DMS79 treated with DMSO at 0.1 percent for 48 hours (cell line): ENCODE data around the gene ULBP2.
"Not testable (repeated sequence)": the region's sequence is repeated elsewhere in the genome, so short reads cannot be mapped to it uniquely, and the experiment has no call there.

ENCODE experiments used
- DNase-seq: peaks from one replicate; lab custom pipeline; 2025; lab: John Stamatoyannopoulos, UW

Gene ULBP2

DNA sequence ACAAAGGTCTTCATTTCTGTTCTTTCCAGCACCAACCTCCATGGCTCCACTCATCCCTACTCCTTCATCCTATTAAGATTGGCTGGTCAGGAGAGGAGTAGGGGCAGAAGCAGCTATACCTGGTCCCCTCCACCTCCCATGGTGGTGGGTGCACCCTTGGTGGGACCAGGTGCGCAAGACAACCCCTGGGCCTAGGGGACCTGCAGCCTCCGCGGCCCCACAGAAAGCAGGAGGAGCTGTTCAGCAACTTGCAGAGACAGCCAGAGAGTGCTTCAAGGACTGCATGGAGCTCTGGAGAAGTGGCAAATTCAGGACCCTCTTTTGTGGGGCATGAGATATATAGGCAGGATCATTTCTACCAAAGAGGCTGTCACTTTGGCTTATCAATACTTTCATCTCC lies 9.8 kb downstream of the ULBP2 start:
- DNase-seq = no peak

DNA sequence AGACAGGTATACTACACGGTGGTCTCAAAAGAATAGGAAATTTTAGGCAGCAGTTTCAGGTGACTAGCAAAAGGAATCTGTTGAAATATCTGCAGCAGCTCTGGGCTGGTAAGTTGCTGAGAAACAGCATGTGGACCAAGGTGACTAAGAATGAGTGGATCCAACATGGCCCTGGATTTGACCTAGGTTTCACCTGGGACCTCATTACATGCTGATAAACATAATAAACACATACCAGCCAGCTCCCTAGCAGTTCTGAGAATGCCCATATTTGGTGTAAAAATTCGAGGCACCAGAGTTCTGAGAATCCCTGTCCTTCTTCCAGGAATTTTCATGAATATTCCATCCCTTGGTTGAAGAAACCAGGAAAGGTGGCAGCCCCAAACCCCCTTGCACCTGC lies 11.6 kb downstream of the ULBP2 start:
- not testable (repeated sequence) for DNase-seq

DNA sequence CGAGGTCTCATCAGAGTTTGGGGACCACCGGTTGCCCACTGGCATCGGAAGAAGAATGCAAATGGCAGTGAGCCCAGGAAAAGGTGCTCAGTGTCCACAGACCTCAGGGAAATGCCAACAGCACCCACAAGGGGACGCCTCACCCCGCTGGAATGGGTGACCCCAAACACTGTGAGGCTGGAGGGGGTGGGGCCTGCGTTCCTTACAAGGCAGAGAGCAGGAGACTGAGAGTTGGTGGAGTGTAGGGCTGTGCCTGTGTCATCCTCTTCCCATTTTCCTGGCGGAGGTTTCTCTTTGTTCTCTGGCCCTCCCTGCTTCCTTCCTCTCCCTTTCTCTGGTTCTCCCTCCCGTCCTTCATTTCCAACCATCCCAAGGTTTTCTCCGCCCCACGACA lies 12.1 kb downstream of the ULBP2 start:
- not testable (repeated sequence) for DNase-seq

DNA sequence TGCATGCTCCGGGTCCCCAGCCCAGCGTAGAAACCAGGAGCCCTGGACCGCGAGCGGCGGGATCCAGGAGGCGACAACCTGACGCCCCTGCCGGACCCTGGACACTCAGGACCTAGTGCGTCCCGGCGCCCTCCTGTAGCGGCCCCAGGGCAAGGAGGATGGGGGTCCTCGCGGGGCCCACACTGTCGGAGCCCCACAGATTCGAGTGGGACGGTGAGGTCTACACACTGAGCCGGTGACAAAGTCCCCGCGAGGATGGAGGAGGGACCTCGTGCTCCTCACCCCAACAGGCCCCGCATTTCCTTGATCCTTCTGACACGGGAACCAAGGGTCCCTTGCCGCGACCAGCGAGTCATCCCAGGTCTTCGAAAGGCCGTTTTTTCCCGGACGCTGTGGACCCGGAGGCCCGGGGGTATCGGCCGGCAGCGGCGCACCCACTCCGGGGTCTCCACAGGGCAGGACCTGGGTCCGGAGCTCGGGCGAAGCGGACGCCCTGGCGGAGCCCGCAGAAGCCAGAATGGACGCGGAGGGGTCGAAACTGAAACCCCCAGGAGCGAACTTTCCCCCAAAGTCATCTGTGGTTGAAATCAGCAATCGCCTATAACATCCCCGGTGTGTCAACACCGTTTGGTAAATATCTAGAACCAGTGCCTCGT lies 12.6 kb downstream of the ULBP2 start:
- not testable (repeated sequence) for DNase-seq

DNA sequence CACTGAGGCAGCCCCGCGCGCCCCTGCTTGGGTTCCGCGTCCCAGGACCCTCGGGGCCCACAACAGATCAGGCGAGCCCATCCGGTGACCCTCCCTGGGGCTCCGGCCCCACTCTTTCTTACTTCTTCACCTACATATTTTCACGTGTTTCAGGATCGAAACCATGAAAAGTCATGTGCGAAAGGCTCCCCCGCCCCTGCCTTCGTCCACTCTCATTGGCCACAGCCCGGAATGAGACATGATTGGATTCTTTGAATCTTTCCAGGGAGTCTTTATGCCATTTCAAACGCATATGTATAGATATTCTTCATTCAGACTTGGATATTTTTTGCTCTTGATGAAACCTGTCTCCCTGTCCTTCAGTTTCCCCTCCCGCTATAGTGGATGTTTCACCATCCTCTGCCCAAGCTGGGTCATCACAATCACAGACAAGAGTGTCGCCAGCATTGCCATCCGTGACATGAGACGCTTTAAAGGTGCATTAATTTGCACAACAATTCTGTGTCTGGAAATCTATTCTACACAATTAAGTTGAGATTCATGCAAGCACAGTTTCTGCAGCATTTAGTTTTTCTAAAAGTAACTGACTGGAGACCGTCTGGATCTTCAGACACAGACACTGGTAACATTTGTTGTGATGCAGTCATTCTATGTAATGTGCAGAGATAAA lies 13.3 kb downstream of the ULBP2 start:
- DNase-seq = not testable (repeated sequence)

DNA sequence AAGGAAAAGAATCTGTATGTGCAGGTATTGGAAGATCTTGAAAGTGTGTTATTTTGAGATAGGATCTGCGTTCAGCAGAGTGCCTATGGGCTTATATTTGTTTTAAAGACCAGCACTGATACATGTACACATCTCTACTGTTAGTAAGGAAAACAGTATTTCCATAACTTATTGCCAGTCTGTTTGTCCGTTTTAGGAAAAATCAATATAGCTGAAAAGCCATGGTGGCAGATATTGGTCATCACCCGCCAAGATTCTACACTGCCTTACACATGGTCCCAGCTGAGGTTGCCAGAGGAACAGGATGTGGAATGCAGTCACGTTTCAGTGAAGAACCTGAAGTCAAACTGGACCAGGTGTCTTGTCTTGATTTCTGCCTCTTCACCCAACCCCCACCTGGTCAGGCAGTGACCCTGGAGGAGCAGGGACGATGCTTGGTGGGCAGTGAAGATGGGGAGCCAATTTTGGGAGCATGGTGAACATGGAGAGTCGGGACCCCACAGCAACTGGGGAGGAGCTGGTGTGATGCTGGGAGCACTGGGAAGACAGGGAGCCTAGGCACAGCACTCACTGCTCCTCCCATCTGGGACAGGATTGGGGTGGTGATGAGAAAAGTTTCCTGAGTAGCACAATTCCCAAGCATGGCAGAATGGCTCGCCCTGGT lies 14.0 kb downstream of the ULBP2 start:
- DNase-seq = not testable (repeated sequence)

DNA sequence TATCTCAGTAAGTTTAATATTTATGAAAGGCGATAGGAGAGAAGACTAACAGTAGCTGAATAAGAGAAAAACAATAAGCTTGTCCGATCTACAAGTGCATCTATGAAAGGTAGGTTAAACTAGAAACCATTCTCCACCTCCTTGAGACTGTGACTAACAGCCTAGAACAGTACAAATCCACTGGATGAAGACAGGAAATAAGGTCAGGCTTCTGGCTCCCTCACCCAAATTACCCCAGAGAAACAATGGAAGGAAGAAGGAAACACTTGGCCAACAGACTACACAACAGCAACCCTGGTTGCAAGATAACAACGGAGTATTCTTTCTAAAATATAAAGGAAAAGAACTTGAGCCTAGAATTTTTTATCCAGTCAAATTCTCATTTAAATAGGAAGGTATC lies 16.3 kb downstream of the ULBP2 start:
- DNase-seq = not testable (repeated sequence)

DNA sequence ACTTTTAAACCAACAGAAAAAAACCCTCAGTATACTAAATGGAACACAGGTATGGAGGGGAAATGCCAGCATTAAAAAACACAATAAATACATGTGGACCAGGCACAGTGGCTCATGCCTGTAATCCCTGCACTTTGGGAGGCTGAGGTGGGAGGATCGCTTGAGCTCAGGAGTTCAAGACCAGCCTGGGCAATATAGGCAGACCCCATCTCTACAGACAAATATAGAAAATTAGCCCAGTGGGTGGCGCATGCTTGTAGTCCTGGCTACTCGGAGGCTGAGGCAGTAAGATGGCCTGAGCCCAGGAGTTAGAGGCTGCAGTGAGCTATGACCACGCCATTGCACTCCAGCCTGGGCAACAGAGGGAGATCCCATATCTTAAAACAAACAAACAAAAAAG lies 18.0 kb downstream of the ULBP2 start:
- not testable (repeated sequence) for DNase-seq

DNA sequence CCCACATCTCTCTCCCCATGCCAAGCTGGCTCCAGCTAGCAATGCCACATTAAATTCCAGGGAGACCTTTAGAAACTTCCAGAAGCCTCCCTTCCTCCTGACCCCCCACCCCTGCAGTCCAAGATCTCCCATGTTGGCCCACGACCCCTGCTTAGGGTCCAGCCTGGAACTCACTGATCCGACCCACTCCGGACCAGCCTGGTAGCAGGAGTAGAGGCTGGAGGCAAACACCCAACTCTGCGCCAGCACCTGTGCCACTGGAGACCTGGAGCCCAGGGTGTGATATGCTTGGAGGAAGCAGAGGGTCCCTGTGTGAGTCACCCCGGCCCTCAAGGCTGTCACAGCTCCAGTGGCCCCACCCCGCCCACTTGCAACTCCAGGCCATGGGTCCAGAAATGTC lies 18.7 kb downstream of the ULBP2 start:
- no peak for DNase-seq

DNA sequence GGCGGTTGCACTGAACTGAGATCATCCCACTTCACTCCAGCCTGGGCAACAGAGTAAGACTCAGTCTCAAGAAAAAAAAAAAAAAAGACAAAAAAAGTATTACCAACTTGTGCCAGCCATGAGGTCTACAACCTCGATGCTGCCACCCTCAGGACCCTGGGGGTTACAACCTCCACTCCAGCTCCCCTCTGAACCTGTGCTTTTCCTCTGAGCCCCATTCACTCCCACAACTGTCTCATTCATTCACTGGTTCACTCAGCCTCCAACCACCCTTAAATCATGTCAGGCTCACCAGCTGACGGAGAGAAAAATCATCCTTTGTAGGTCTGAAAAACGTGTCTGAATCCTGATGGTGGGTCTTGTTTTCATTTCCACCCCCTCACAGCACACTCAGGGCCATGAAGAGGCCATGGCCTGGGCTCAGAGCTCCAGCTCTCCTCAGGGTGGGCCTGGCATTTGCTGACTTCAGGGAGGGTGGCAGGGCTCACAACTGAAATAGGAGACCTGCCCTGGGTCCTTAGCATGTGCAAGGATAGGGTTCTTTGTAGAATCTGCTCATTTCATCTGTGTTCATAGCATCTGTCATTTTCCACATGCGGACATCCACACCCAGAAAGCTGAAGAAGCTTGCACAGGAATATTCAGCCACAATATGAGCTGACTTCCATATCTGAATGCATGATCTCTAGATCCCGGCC lies 20.1 kb downstream of the ULBP2 start:
- DNase-seq = no peak

DNA sequence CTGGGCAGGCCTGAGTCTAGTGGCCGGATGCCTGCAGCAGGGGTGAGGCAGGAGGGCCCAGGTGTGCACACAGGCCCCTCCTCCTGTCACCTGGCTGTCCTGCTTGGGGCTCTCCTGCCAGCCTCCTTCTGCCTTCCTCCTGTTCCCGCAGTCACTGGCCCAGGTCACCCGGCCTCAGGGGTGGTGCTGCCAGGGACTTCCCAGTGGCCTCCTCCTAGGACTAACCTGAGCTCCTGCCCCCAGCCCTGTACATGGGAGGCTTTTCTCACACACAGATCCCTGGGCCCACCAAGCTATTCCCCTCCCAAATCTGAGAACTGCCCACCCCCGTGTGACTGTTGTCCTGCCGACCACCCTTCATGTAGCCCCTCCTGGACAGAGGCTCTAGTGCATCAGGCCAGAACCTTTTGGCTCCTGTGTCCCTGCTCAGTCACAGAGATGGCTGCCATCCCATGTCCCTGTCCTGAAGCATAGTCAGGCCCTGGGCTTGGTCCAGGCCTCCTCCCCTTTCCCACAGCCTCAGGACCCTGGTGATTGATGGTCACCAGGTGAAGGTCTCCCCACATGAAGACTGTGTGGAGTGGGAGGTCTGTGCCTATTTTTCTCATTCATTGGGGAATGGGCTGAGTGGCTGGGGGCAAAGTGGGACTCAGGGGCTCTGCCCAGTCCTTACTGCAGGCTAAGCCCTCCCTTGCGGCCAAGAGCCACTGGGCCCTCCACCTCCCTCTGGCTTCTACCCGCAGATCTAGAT lies 20.8 kb downstream of the ULBP2 start:
- DNase-seq = no peak

DNA sequence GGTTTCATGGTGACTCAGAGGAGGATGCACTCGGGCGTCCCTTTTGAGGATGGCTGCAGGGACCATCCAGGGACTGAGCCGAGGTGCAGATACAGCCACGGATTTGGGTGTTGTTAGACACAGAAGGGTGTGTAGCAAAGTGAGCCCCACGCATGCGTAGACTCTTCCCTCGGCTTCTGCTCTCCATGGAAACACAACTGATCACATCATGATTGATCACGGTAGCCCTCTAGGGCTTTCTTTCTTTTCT lies 21.3 kb downstream of the ULBP2 start:
- peak; percentile 78 for DNase-seq

DNA sequence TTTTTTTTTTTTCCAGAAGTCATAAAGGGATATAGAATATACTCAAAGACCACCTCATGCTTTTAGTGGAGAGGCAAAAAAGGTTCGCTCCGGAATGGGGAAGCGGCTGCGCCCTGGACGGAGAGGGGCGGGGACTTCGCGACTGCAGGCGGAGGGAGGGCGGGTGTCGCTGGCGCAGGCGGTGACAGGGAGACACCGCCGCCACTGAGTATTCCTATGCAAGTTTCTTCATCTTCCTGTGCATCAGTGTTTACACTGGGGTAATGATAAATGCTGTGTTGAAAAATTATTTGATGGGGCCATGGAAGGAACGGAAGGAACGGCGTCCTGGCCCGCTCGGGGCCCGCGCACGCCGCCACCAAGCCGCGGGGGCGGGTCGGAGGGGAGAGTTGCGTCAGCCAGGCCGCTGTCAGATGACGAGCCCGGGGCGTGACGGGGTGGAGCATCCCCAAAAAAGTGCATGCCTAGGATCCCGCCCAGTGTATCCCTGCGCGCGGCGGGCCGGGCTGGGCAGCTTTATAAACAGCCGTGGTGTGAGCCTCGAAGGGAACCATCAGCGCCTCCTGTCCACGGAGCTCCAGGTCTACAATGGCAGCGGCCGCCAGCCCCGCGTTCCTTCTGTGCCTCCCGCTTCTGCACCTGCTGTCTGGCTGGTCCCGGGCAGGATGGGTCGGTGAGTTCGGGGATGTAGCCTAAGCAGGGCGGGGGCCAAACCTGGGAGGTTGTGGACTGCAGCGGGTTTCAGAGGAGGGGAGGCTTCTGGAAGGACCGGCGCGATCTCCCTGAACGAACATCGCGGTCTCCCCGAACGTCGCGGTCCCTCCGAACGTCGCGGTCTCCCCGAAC lies 21.9 kb downstream of the ULBP2 start, which contains the start of gene ULBP1:
TSS of gene ULBP1 (plus strand) at position 482 of the 846 bp plus-strand sequence. CDS start at position 589, 107 bp downstream.
- peak; percentile 83 for DNase-seq

DNA sequence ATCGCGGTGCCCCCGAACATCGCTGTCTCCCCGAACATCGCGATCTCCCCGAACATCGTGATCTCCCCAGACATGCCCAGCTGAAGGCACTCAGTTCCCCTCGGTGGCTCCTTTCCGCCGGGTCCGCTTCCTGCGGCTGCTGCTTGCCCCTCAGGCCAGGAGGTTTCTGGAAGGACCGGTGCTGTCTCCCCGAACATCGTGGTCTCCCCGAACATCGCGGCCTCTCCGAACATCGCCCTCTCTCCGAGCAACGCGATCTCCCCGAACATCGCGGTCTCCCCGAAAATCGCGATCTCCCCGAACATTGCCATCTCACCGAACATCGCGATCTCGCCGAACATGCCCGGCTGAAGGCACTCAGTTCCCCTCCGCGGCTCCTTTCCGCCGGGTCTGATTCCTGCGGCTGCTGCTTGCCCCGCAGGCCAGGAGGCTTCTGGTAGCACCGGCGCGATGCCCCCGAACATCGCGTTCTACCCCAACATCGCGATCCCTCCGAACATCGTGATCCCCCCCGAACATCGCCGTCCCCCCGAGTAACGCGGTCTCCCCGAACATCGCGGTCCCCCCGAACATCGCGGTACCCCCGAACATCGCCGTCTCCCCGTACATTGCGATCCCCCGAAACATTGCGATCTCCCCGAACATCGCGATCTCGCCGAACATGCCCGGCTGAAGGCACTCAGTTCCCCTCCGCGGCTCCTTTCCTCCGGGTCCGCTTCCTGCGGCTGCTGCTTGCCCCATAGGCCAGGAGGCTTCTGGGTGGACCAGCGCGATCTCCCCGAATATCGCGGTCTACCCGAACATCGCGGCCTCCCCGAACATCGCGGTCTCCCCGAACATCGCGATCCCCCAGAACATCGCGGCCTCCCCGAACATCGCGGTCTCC lies 22.7 kb downstream of the ULBP2 start:
- DNase-seq = no peak

DNA sequence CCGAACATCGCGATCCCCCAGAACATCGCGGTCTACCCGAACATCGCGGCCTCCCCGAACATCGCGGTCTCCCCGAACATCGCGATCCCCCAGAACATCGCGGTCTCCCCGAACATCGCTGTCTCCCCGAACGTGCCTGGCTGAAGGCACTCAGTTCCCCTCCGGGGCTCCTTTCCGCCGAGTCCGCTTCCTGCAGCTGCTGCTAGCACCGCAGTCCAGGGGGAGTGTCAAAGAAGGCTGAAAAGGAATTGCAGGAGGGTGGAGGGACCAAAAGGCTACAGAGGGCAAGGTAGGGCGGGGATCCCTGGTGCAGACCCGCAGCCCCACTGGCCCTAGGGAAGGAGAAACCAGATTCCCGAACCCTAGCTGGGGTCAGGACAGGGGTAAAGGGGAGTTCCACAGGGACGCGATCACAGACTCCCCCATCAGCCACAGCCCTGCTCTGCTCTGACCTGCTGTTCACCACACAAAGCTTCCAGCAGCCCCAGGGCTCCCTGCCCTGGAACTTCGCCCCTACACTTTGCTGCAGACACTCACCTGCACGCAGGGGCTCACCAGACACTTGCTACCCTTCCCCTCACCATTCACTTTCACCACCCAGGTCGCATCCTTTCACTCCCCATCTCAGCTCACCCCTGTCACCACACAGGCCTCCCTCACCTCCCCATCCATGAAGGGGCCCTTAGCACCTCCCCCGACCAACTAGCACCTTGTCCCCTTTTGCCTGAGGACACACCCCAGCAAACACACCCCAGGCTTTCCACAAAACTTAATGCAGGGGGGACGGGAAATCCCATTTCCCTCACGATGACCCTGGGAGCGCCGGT lies 23.6 kb downstream of the ULBP2 start:
- no peak for DNase-seq

DNA sequence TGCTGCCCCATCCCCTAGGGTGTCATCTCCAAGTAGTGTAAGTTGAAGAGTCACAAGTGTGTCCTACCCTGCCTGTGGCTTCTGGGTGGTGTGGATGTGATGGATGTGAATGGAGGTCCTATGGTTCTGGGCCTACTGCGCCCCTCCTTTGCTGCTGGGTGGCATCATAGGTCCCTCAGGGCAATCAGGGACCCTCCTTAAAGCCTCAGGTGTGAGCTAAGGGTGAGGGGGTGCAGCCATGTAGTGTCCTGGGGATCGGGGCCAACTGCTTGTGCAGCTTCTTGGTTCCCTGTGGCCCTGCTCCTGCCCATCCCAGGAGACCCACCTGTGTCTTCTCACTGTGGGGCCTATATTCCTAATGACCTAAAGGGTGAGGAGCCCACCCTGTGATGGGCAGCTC lies 24.5 kb downstream of the ULBP2 start:
- DNase-seq = not testable (repeated sequence)

DNA sequence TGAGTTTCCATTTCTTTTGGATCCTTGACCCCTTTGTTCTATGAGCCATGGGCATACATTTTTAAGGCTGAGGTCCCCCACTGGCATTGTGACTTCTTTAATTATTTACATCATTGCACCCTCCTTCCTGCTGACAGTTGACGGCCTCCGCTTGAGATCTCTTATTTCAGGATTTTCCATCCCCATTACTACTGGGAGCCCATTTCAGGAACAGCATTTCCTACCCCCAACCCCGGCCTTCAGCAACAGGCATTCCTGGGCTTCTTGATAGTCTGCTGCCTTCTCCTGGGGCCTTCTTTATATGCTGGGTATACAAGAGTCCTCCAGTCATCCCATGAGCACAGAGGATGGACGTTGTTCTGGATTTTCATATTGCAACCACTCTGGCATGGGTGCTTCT lies 25.8 kb downstream of the ULBP2 start:
- DNase-seq = no peak

DNA sequence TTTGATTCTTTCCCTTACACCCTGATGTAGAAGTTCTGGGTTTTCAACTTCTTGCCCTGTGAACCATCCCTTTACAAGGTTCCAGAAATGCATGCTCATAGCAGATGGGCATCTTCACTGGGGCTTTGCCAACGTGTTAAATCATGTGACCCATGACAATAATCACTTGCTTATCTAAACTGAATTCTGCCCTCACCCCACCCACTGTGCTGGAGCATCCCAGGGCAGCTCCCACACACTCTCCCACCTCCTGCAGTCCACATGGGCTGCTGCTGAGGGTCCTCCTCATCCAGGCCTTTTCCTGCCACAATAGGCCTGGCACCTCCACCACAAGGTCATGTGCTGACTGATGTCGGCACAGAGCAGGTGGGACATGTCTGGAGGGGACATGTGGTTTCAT lies 26.2 kb downstream of the ULBP2 start:
- not testable (repeated sequence) for DNase-seq

DNA sequence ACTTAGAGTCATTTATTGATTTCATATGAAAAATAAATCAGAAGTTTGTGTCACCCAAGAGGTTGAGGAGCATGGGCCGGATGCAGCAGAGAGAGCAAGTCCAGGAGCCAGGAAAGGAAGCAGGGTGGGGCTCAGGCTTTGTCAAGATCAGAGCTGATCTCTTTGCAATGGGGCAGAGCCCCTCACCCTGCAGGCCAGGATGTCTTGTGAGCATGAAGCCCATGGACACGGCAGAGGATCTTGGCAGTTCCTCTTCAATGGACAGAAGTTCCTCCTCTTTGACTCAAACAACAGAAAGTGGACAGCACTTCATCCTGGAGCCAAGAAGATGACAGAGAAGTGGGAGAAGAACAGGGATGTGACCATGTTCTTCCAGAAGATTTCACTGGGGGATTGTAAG lies 27.1 kb downstream of the ULBP2 start:
- not testable (repeated sequence) for DNase-seq
